Neural progenitor cell (in vitro differentiated cells): ENCODE results near the gene CDKN1A.

Experiments
- EZH2 ChIP-seq: fragments of 200-600 bp; sonication (generic); IDR thresholded peaks from 2 replicates; pipeline ENCODE4 v1.6.1; 2017; ENCODE audit warnings: antibody characterized with exemption, mild to moderate bottlenecking, moderate library complexity
- TF ChIP-seq, protein P1 (sequence below): fragments of 200-600 bp; sonication (generic); IDR thresholded peaks from 2 replicates; pipeline ENCODE4 v1.5.1; 2017; ENCODE audit warnings: antibody characterized with exemption, mild to moderate bottlenecking

GRCh38 chr6:36688063-36688738 is 9.7 kb downstream of the CDKN1A start:
- TF ChIP-seq, protein P1, sequence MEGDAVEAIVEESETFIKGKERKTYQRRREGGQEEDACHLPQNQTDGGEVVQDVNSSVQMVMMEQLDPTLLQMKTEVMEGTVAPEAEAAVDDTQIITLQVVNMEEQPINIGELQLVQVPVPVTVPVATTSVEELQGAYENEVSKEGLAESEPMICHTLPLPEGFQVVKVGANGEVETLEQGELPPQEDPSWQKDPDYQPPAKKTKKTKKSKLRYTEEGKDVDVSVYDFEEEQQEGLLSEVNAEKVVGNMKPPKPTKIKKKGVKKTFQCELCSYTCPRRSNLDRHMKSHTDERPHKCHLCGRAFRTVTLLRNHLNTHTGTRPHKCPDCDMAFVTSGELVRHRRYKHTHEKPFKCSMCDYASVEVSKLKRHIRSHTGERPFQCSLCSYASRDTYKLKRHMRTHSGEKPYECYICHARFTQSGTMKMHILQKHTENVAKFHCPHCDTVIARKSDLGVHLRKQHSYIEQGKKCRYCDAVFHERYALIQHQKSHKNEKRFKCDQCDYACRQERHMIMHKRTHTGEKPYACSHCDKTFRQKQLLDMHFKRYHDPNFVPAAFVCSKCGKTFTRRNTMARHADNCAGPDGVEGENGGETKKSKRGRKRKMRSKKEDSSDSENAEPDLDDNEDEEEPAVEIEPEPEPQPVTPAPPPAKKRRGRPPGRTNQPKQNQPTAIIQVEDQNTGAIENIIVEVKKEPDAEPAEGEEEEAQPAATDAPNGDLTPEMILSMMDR, result no peak
- no peak for TF ChIP-seq EZH2
